IPS DF 6.9 (cell line): ENCODE results near the gene TEX2.

Experiments
- DNase-seq: peaks from one replicate; pipeline ENCODE4 v3.0.0-alpha.2; 2013; ENCODE audit warnings: low read depth, low spot score
- H3K27ac ChIP-seq: one replicate; pipeline ENCODE4 v1.5.1; 2013; ENCODE audit warnings: low read length, control low read depth
- H3K27me3 ChIP-seq: 2 replicates; pipeline ENCODE4 v1.6.1; 2013; ENCODE audit warnings: mild to moderate bottlenecking, low read length; ENCODE audit not compliant: control insufficient read depth, insufficient read depth
- H3K36me3 ChIP-seq: 2 replicates; pipeline ENCODE4 v1.6.1; 2013; ENCODE audit warnings: low read length; ENCODE audit not compliant: control insufficient read depth, insufficient read depth
- H3K4me1 ChIP-seq: 2 replicates; pipeline ENCODE4 v1.6.1; 2013; ENCODE audit warnings: low read length; ENCODE audit not compliant: control insufficient read depth, insufficient read depth
- H3K4me3 ChIP-seq: 2 replicates; pipeline ENCODE4 v1.5.1; 2013; ENCODE audit warnings: mild to moderate bottlenecking, low read length
- H3K9me3 ChIP-seq: 2 replicates; pipeline ENCODE4 v1.6.1; 2013; ENCODE audit warnings: low read length, inconsistent platforms; ENCODE audit not compliant: control insufficient read depth, insufficient read depth
- WGBS: extraction: QIAGEN DNeasy Blood & Tissue Kit; methylation state at CpG from one replicate; pipeline ENCODE4 v1.1.7; 2013; ENCODE audit warnings: mixed read lengths, missing lambda C conversion rate; ENCODE audit not compliant: insufficient read length, insufficient coverage; 5-methylcytosine and 5-hydroxymethylcytosine counted together

The TEX2 gene

GRCh38 chr17:64138441-64138840 lies 124.6 kb downstream of the TEX2 start:
- no peaks in the 10 kb centered on the region for H3K9me3 ChIP-seq
- no CpG with 5 or more reads among the region's 2 CpGs for WGBS
- no peaks in the 10 kb centered on the region for H3K36me3 ChIP-seq
- DNase-seq = no peak
- H3K27me3 ChIP-seq = no peaks in the 10 kb centered on the region
- no peak overlapping the region for H3K27ac ChIP-seq
- H3K4me3 ChIP-seq = no peak overlapping the region
- no peaks in the 10 kb centered on the region for H3K4me1 ChIP-seq

GRCh38 chr17:64135000-64135399 lies 128.1 kb downstream of the TEX2 start:
- Histone ChIP-seq H3K9me3 (no peaks in the 10 kb centered on the region), H3K36me3 (no peaks in the 10 kb centered on the region), H3K27me3 (peaks cover 2% of the 10 kb centered on the region; the same call in 1 of the 2 replicates), H3K27ac (no peak overlapping the region), H3K4me1 (no peaks in the 10 kb centered on the region), H3K4me3 (no peak overlapping the region)
- DNase-seq = no peak
- no CpG with 5 or more reads among the region's 6 CpGs for WGBS

DNA sequence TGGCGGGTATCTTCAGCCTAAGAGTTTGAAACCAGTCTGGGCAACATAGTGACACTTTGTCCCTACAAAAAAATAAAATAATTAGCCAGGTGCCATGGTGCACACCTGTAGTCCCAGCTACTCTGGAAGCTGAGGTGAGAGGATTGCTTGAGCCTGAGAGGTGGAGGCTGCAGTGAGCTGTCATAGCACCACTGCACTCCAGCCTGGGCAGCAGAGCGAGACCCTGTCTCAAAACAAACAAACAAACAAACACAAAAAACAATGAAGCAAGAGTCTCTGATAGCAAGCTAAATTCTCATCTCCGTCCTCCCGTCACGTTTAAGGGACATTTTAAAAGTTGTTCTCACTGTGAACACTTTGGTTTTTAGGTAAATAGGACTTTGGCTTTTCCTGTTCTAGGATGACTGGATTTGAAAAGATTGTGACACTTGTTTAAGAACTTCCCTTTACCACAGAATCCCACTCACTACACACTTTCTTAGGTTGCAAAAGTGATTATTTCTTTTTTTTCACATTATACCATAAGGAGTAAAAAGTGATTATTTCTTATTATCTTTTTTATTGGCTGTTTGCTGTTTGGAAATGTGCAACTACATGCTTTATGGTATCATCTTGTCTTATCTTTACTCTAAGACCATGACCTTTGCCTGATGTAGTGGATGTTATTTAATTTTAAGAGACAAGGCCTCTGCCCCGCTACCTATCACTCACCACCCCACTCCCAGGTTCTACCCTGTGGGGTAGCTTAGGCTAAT lies 128.7 kb downstream of the TEX2 start:
- Histone ChIP-seq H3K27me3 (peaks cover 2% of the 10 kb centered on the region; the same call in 1 of the 2 replicates), H3K4me3 (no peak overlapping the region), H3K27ac (no peak overlapping the region), H3K36me3 (no peaks in the 10 kb centered on the region), H3K9me3 (no peaks in the 10 kb centered on the region), H3K4me1 (no peaks in the 10 kb centered on the region; the same call in 1 of the 2 replicates)
- DNase-seq = no peak
- WGBS = no CpG with 5 or more reads among the region's 6 CpGs

DNA sequence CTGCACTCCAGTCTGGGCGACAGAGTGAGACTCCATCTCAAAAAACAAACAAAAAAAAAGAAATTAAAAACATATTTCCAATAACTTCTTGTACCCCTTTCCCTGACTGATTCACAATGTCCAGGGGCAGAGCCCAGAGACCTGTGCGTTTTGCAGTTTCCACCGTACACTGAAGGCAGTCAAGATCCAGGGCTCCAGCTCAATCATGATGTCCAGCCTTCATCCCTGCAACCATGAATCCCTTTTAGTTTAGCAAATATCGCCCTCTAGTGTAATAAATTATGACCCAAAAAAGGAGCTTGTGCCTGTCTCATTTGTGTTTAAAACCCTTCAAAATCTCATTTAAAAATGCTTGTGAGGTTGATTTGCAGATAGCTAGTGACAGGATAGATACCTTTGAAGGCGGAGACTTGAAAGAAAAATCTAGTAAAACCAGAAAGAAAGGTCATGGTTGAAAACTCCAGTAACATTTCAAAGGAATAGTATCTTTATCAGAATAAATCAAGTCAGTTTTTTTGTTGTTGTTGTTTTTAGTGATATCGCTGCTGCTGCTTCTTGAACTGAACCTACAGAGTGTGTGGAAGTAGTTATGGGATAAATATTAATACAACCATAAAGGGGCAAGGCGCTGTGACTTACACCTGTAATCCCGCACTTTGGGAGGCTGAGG lies 129.4 kb downstream of the TEX2 start:
- H3K27me3 ChIP-seq = peaks cover 6% of the 10 kb centered on the region; the same call in 1 of the 2 replicates
- no peaks in the 10 kb centered on the region for H3K9me3 ChIP-seq
- H3K4me3 ChIP-seq = no peak overlapping the region
- no peak overlapping the region for H3K27ac ChIP-seq
- H3K36me3 ChIP-seq = no peaks in the 10 kb centered on the region
- H3K4me1 ChIP-seq = peaks cover 1% of the 10 kb centered on the region
- no CpG with 5 or more reads among the region's 8 CpGs for WGBS
- DNase-seq = no peak

DNA sequence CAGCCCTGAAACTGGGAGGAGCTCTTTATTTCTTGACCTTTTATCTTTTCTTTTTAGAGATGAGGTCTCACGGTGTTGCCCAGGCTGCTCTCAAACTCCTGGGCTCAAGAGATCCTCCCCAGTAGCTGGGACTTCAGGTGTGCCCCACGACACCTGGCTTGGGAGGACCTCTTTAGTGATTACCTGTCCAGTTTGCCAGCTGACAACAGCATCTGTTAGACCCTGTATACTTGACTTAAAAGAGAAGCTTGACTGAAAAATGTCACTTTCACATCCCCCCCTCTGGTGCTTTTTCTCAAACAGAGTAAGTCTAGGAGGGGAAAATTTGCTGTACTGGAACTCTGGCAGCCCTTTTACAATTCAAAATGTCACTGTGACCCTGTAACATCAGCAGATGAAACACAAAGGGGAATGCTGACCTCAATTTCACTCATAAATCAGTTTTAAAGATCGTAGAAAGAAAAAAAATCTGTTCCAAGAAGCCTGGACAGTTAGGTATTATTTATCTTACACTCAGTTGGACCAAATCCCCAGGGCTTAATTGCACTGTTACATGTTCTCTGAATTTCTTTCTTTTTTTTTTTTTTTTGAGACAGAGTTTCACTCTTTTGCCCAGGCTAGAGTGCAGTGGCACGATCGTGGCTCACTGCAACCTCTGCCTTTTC lies 131.3 kb downstream of the TEX2 start:
- Histone ChIP-seq H3K4me1 (peaks cover 1% of the 10 kb centered on the region), H3K4me3 (no peak overlapping the region)

GRCh38 chr17:64130559-64131001 lies 132.5 kb downstream of the TEX2 start:
- H3K27ac ChIP-seq = no peak overlapping the region
- peaks cover 1% of the 10 kb centered on the region for H3K4me1 ChIP-seq
- no CpG with 5 or more reads among the region's 24 CpGs for WGBS
- no peaks in the 10 kb centered on the region for H3K36me3 ChIP-seq
- DNase-seq = no peak
- H3K9me3 ChIP-seq = no peaks in the 10 kb centered on the region
- H3K4me3 ChIP-seq = peak overlapping the region; percentile 42; the same call in 1 of the 2 replicates
- peaks cover 6% of the 10 kb centered on the region; the same call in 1 of the 2 replicates for H3K27me3 ChIP-seq

More for the DNA sequence above, 131.3 kb downstream of the TEX2 start:
- Histone ChIP-seq H3K27ac (no peak overlapping the region), H3K36me3 (no peaks in the 10 kb centered on the region), H3K27me3 (peaks cover 6% of the 10 kb centered on the region; the same call in 1 of the 2 replicates), H3K9me3 (no peaks in the 10 kb centered on the region)
- no peak for DNase-seq
- WGBS = no CpG with 5 or more reads among the region's 5 CpGs

DNA sequence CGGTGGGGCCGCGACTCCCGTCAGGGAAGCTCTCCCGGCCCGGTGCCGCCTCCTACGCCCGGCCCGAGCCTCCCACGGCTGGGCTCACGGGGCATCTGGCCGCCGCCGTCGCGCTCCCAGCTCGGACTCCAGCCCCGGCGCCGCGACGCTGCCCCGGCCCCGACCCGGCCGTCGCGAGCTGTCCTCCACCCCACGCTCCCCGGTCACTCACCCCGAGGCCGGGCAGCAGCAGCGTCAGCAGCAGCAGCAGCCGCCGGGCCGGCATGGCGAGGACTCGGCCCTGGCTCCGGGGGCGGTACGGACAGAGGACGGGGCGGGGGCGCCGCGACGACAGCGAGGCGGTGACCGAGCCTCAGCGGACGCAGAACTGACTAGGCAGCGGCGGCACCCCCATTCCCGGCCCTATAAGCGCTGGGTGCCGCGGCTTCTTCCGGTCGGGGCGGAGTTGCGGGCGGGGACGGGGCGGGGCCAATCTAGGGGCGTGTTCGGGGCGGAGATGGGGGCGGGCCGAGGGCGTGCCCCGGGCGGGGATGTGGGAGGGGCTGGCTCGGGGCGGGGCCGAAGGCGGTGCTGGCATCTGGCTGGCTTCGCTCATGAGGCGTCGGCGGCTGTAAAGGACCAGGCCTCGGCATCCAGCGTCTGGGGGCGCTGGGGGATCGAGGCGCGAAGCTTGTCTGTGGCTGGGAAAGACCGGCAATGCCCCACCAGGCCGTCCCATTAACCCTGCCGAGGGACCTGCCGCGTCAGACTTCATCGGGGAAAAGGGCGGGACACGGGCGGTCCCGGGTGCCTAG lies 133.1 kb downstream of the TEX2 start, which contains the start of gene ERN1:
Gene ERN1, minus strand, starts transcription at position 380 of the 794 bp plus-strand sequence. Its CDS starts 115 bp downstream, at position 265.
- WGBS = no CpG with 5 or more reads among the region's 98 CpGs
- H3K27ac ChIP-seq = no peak within 1 kb of the TSS
- H3K4me1 ChIP-seq = peaks cover 1% of the 10 kb centered on the region
- no peaks in the 10 kb centered on the region for H3K9me3 ChIP-seq
- DNase-seq = no peak
- peak within 1 kb of the TSS; percentile 81 for H3K4me3 ChIP-seq
- H3K27me3 ChIP-seq = peaks cover 6% of the 10 kb centered on the region; the same call in 1 of the 2 replicates
- no peaks in the 10 kb centered on the region for H3K36me3 ChIP-seq

DNA sequence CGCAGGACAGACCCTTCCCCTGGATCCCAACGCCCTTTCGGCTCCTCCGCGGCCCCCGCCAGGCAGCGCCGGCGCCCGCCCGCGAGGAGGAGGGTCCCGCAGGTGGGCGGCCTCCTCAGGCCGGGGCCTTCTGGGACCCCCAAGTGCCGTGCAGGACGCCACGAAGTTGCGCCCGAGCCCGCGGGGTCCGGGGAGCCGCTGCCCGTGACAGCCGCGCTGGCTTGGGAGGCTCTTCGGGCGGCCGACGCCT lies 133.6 kb downstream of the TEX2 start:
- H3K9me3 ChIP-seq = no peaks in the 10 kb centered on the region
- no CpG with 5 or more reads among the region's 31 CpGs for WGBS
- peaks cover 6% of the 10 kb centered on the region; the same call in 1 of the 2 replicates for H3K27me3 ChIP-seq
- H3K4me1 ChIP-seq = peaks cover 1% of the 10 kb centered on the region
- no peaks in the 10 kb centered on the region for H3K36me3 ChIP-seq
- no peak overlapping the region for H3K27ac ChIP-seq
- peak overlapping the region; percentile 81 for H3K4me3 ChIP-seq
- no peak for DNase-seq

- Histone ChIP-seq H3K27ac (no peak overlapping the region), H3K4me3 (peak overlapping the region; percentile 81)
Measured at GRCh38 chr17:64128787-64129514, 134.1 kb downstream of the TEX2 start.

More at GRCh38 chr17:64128787-64129514, 134.1 kb downstream of the TEX2 start:
- DNase-seq = no peak
- WGBS = no CpG with 5 or more reads among the region's 15 CpGs
- H3K27me3 ChIP-seq = peaks cover 6% of the 10 kb centered on the region; the same call in 1 of the 2 replicates
- no peaks in the 10 kb centered on the region for H3K9me3 ChIP-seq
- H3K4me1 ChIP-seq = peaks cover 1% of the 10 kb centered on the region
- no peaks in the 10 kb centered on the region for H3K36me3 ChIP-seq
